IMR-90 (cell line): ENCODE data around the gene KAT6B. TPM values are rescaled to one million over a fixed set of nuclear protein-coding genes. Genes with fewer than 3 reads are reported as not detected.
A peak's percentile ranks its signal among the peaks of the same experiment; 100 is the strongest.

Experiments used
- ATAC-seq: fragments of 200-7000 bp; cut with Tn5 transposase; 2 replicates; pipeline ENCODE4 v1.9.1; 2020; ENCODE audit warnings: low read depth, mild to moderate bottlenecking, moderate library complexity
- BruUV-seq: library from RNA; stranded (reverse); fragments of 400-500 nt; replicated peaks from 2 replicates; lab custom pipeline; 2021; lab: Mats Ljungman, UMichigan
- CTCF ChIA-PET: fragments of 300-600 bp; formaldehyde crosslinking; extraction: SDS; loops from one replicate; lab custom pipeline; 2021; ENCODE audit warnings: antibody characterized with exemption; lab: Yijun Ruan, JAX
- POLR2A ChIA-PET: fragments of 300-600 bp; sonication (Branson Sonifier 250); formaldehyde crosslinking; loops from one replicate; lab custom pipeline; 2022; ENCODE audit warnings: antibody characterized with exemption; ENCODE audit not compliant: unreplicated experiment; lab: Charles Lee
- DNase-seq: peaks from one replicate; pipeline ENCODE4 v3.0.0; 2013
- H2AFZ ChIP-seq: replicated peaks from 2 replicates; pipeline ENCODE3; 2013; ENCODE audit warnings: low read length, mild to moderate bottlenecking; ENCODE audit not compliant: poor library complexity
- H2AK5ac ChIP-seq: 2 replicates; pipeline ENCODE4 v1.6.1; 2013; ENCODE audit warnings: low read depth, low read length, inconsistent platforms
- H2AK9ac ChIP-seq: replicated peaks from 2 replicates; pipeline ENCODE3; 2013; ENCODE audit warnings: mild to moderate bottlenecking, low read depth, low read length, moderate library complexity; ENCODE audit not compliant: poor library complexity
- H2BK120ac ChIP-seq: 2 replicates; pipeline ENCODE4 v1.6.1; 2013; ENCODE audit warnings: low read depth, low read length, inconsistent platforms
- H2BK15ac ChIP-seq: 3 replicates; pipeline ENCODE4 v1.6.1; 2013; ENCODE audit warnings: low read depth, low read length, inconsistent platforms
- H2BK20ac ChIP-seq: 2 replicates; pipeline ENCODE4 v1.6.1; 2013; ENCODE audit warnings: low read depth, mild to moderate bottlenecking, inconsistent platforms, low read length, moderate library complexity
- H2BK5ac ChIP-seq: 2 replicates; pipeline ENCODE4 v1.6.1; 2013; ENCODE audit warnings: mild to moderate bottlenecking, low read depth, low read length, inconsistent platforms; ENCODE audit not compliant: poor library complexity, severe bottlenecking
- H3K14ac ChIP-seq: replicated peaks from 2 replicates; pipeline ENCODE4 v1.6.1; 2013; ENCODE audit warnings: low read depth, low read length, inconsistent platforms
- H3K18ac ChIP-seq: 2 replicates; pipeline ENCODE4 v1.6.1; 2013; ENCODE audit warnings: low read depth, low read length, control low read depth
- H3K23ac ChIP-seq: 2 replicates; pipeline ENCODE4 v1.6.1; 2013; ENCODE audit warnings: low read depth, low read length, inconsistent platforms
- H3K27ac ChIP-seq: 2 replicates; pipeline ENCODE4 v1.5.1; 2013; ENCODE audit warnings: mild to moderate bottlenecking, control low read depth, low read length; ENCODE audit not compliant: insufficient read depth
- H3K27me3 ChIP-seq: 2 replicates; pipeline ENCODE4 v1.6.1; 2013; ENCODE audit warnings: low read length; ENCODE audit not compliant: control insufficient read depth, insufficient read depth
- H3K36me3 ChIP-seq: 2 replicates; pipeline ENCODE4 v1.6.1; 2013; ENCODE audit warnings: low read length, mixed read lengths; ENCODE audit not compliant: control insufficient read depth, insufficient read depth
- H3K4ac ChIP-seq: 2 replicates; pipeline ENCODE4 v1.6.1; 2013; ENCODE audit warnings: low read depth, low read length, inconsistent platforms
- H3K4me1 ChIP-seq: 2 replicates; pipeline ENCODE4 v1.6.1; 2013; ENCODE audit warnings: low read length, mixed read lengths; ENCODE audit not compliant: control insufficient read depth, insufficient read depth
- H3K4me2 ChIP-seq: 2 replicates; pipeline ENCODE4 v1.6.1; 2013; ENCODE audit warnings: low read depth, mild to moderate bottlenecking, control low read depth, low read length, moderate library complexity
- H3K4me3 ChIP-seq: 2 replicates; pipeline ENCODE4 v1.5.1; 2013; ENCODE audit warnings: low read depth, mild to moderate bottlenecking, control low read depth, low read length, moderate library complexity; ENCODE audit not compliant: insufficient read depth
- H3K56ac ChIP-seq: 2 replicates; pipeline ENCODE4 v1.6.1; 2013; ENCODE audit warnings: low read length, inconsistent platforms; ENCODE audit not compliant: insufficient read depth; ENCODE audit errors: extremely low read depth
- H3K79me1 ChIP-seq, 2 experiments: 2 replicates each; pipeline ENCODE4 v1.6.1; 2013; ENCODE audit warnings: low read length in 2 of 2, inconsistent platforms in 1 of 2, low read depth in 1 of 2
- H3K9ac ChIP-seq: 2 replicates; pipeline ENCODE4 v1.6.1; 2013; ENCODE audit warnings: low read depth, low read length, control low read depth
- H3K9me1 ChIP-seq: 2 replicates; pipeline ENCODE4 v1.6.1; 2013; ENCODE audit warnings: low read length, inconsistent platforms; ENCODE audit not compliant: insufficient read depth
- H3K9me3 ChIP-seq: 2 replicates; pipeline ENCODE4 v1.6.1; 2013; ENCODE audit warnings: low read length; ENCODE audit not compliant: control insufficient read depth, insufficient read depth
- H4K20me1 ChIP-seq: 2 replicates; pipeline ENCODE4 v1.6.1; 2013; ENCODE audit warnings: low read length, inconsistent platforms; ENCODE audit not compliant: insufficient read depth
- H4K5ac ChIP-seq: 2 replicates; pipeline ENCODE4 v1.6.1; 2013; ENCODE audit warnings: mild to moderate bottlenecking, low read depth, low read length, control low read depth
- H4K8ac ChIP-seq, 2 experiments: 2 replicates each; pipeline ENCODE4 v1.6.1; 2013; ENCODE audit warnings: low read depth in 2 of 2, low read length in 2 of 2, control low read depth in 1 of 2, inconsistent platforms in 1 of 2
- H4K91ac ChIP-seq: 2 replicates; pipeline ENCODE4 v1.6.1; 2013; ENCODE audit warnings: low read depth, low read length, inconsistent platforms; ENCODE audit not compliant: insufficient read depth
- BHLHE40 ChIP-seq: fragments of 150-350 bp; IDR thresholded peaks from 2 replicates; pipeline ENCODE4 v1.6.1; 2016; ENCODE audit warnings: mild to moderate bottlenecking, low read depth, low read length
- CEBPB ChIP-seq: IDR thresholded peaks from 2 replicates; pipeline ENCODE4 v1.6.1; 2012; ENCODE audit warnings: low read depth, low read length, improper control_type of control experiment
- CHD1 ChIP-seq: IDR thresholded peaks from 2 replicates; pipeline ENCODE4 v1.6.1; 2012; ENCODE audit warnings: low read depth, low read length, improper control_type of control experiment
- CTCF ChIP-seq: conservative IDR thresholded peaks from 2 replicates; pipeline ENCODE4 v1.5.1; 2012; ENCODE audit warnings: mild to moderate bottlenecking, low read depth, low read length, improper control_type of control experiment
- ELK1 ChIP-seq: fragments of 150-350 bp; IDR thresholded peaks from 2 replicates; pipeline ENCODE4 v1.6.1; 2016; ENCODE audit warnings: low read depth, mild to moderate bottlenecking, low read length, moderate library complexity, borderline replicate concordance
- FOS ChIP-seq: fragments of 150-350 bp; IDR thresholded peaks from 2 replicates; pipeline ENCODE4 v1.6.1; 2016; ENCODE audit warnings: low read depth, low read length
- MAFK ChIP-seq: IDR thresholded peaks from 2 replicates; pipeline ENCODE4 v1.6.1; 2012; ENCODE audit warnings: low read depth, low read length, improper control_type of control experiment
- MAZ ChIP-seq: IDR thresholded peaks from 2 replicates; pipeline ENCODE4 v1.6.1; 2012; ENCODE audit warnings: low read depth, mild to moderate bottlenecking, low read length, improper control_type of control experiment, moderate library complexity, borderline replicate concordance
- MXI1 ChIP-seq: IDR thresholded peaks from 2 replicates; pipeline ENCODE4 v1.6.1; 2012; ENCODE audit warnings: low read depth, mild to moderate bottlenecking, low read length, moderate library complexity, borderline replicate concordance
- NFE2L2 ChIP-seq: fragments of 150-350 bp; IDR thresholded peaks from 2 replicates; pipeline ENCODE4 v1.6.1; 2016; ENCODE audit warnings: low read depth, mild to moderate bottlenecking, low read length
- POLR2A ChIP-seq: IDR thresholded peaks from 2 replicates; pipeline ENCODE4 v1.6.1; 2012; ENCODE audit warnings: mild to moderate bottlenecking, low read depth, low read length
- RAD21 ChIP-seq: IDR thresholded peaks from 2 replicates; pipeline ENCODE4 v1.6.1; 2012; ENCODE audit warnings: low read length, improper control_type of control experiment
- RCOR1 ChIP-seq: IDR thresholded peaks from 2 replicates; pipeline ENCODE4 v1.6.1; 2012; ENCODE audit warnings: mild to moderate bottlenecking, low read length, improper control_type of control experiment; ENCODE audit not compliant: insufficient replicate concordance
- RFX5 ChIP-seq: IDR thresholded peaks from 2 replicates; pipeline ENCODE4 v1.8.0; 2012; ENCODE audit warnings: low read depth, mild to moderate bottlenecking, low read length, moderate library complexity
- SMC3 ChIP-seq: fragments of 150-350 bp; IDR thresholded peaks from 2 replicates; pipeline ENCODE4 v1.6.1; 2016; ENCODE audit warnings: low read depth, mild to moderate bottlenecking, antibody characterized with exemption, low read length, moderate library complexity
- USF2 ChIP-seq: fragments of 150-350 bp; IDR thresholded peaks from 2 replicates; pipeline ENCODE4 v1.6.1; 2017; ENCODE audit warnings: mild to moderate bottlenecking, antibody characterized with exemption, low read length, low read depth
- WGBS, 2 experiments: methylation state at CpG; one replicate each; pipeline versions ENCODE4 v1.1.5 to v1.1.7; 2013; ENCODE audit warnings: missing lambda C conversion rate in 2 of 2; ENCODE audit not compliant: insufficient read length in 1 of 2; ENCODE audit errors: extremely low coverage in 2 of 2; 5-methylcytosine and 5-hydroxymethylcytosine counted together
- dilution Hi-C: fragments of 300-500 bp; cut with HindIII; formaldehyde crosslinking; loops from one replicate; pipeline ENCODE4 v1.14.3; 2018; ENCODE audit warnings: low sequenced_read_pairs; ENCODE audit not compliant: unreplicated experiment
- in situ Hi-C: fragments of 300-500 bp; cut with MboI; formaldehyde crosslinking; loops from 3 replicates; pipeline ENCODE4 v1.14.3; 2019; ENCODE audit warnings: low sequenced_read_pairs, inconsistent platforms, mixed read lengths
- intact Hi-C: fragments of 100-400 bp; cut with micrococcal nuclease; formaldehyde crosslinking; loops from 2 replicates; pipeline ENCODE4 v1.10.0; 2022
- polyA plus RNA-seq, 3 experiments: library from polyadenylated mRNA; depleted of rRNA; stranded (reverse); fragments of >200 nt; gene quantifications; 2 replicates each; pipeline ENCODE4 v1.2.3, GENCODE V29; 2012; ENCODE audit warnings: low replicate concordance in 1 of 3
- total RNA-seq: library from RNA; depleted of rRNA; stranded (reverse); fragments of >200 nt; gene quantifications from 2 replicates; pipeline ENCODE4 v1.2.3, GENCODE V29; 2012

Gene KAT6B
- total and polyA plus RNA-seq, 2 of the 4 experiments (the other 2 are of a cell fraction), result 8.8 to 28.1 TPM

GRCh38 chr10:74799721-74800221, 26.6 kb upstream of the KAT6B start:
- dilution Hi-C loops, result no loop called here
- intact Hi-C loops, result no loop called here
- DNase-seq (peak; percentile 94), ATAC-seq (peak; percentile 75)
- H2AK5ac ChIP-seq, result no peak overlapping the region
- H3K4ac ChIP-seq, result no peak overlapping the region; the same call in 1 of the 2 replicates
- H4K5ac ChIP-seq, result no peak overlapping the region
- no peaks in the 10 kb centered on the region for H3K9me3 ChIP-seq
- CTCF ChIA-PET, result no interaction called here
- in situ Hi-C loops, result no loop called here
- no peak overlapping the region for H4K91ac ChIP-seq
- no peak overlapping the region for H3K27ac ChIP-seq
- H3K79me1 ChIP-seq, result no peaks in the 10 kb centered on the region
- no peaks in the 10 kb centered on the region for H4K20me1 ChIP-seq
- H3K14ac ChIP-seq, result no peak overlapping the region
- TF ChIP-seq CHD1, result no peak
- no peak for TF ChIP-seq CTCF
- TF ChIP-seq ELK1, result no peak
- no peak for TF ChIP-seq MAFK
- TF ChIP-seq FOS, result peak; percentile 85
- TF ChIP-seq RAD21, result peak; percentile 9; the same call in 1 of the 2 replicates
- TF ChIP-seq RCOR1, result no peak
- TF ChIP-seq CEBPB, result 0 out of 2 replicates have a peak, but pooled peaks have one; percentile 9
- TF ChIP-seq NFE2L2, result no peak
- TF ChIP-seq USF2, result no peak
- TF ChIP-seq SMC3, result no peak
- TF ChIP-seq POLR2A, result no peak
- no peak for TF ChIP-seq MAZ
- no peak for TF ChIP-seq RFX5
- TF ChIP-seq BHLHE40, result peak; percentile 48
- no peak for TF ChIP-seq MXI1
- no peak overlapping the region for H2AFZ ChIP-seq
- H3K23ac ChIP-seq, result no peak overlapping the region
- no CpG with 5 or more reads among the region's 5 CpGs for WGBS, 2 experiments
- H3K27me3 ChIP-seq, result no peaks in the 10 kb centered on the region
- POLR2A ChIA-PET, result no interaction called here
- H3K36me3 ChIP-seq, result no peaks in the 10 kb centered on the region
- no peak overlapping the region for H2BK15ac ChIP-seq
- no TSS peak for BruUV-seq
- H2BK20ac ChIP-seq, result no peak overlapping the region; the same call in 1 of the 2 replicates
- H3K4me2 ChIP-seq, result peak overlapping the region; percentile 16
- H2BK5ac ChIP-seq, result peak overlapping the region; percentile 49
- H3K9me1 ChIP-seq, result peaks cover 5% of the 10 kb centered on the region; the same call in 1 of the 2 replicates
- no peak overlapping the region for H3K4me3 ChIP-seq
- no peak overlapping the region for H2AK9ac ChIP-seq
- H3K56ac ChIP-seq, result no peak overlapping the region
- no peak overlapping the region for H3K9ac ChIP-seq
- H3K18ac ChIP-seq, result peak overlapping the region; percentile 50; the same call in 1 of the 2 replicates
- H2BK120ac ChIP-seq, result no peak overlapping the region
- H4K8ac ChIP-seq, result no peak overlapping the region
- peaks cover 2% of the 10 kb centered on the region; the same call in 1 of the 2 replicates for H3K4me1 ChIP-seq
